HG03432 (cell line): Measurements from ENCODE around the gene CIRBP.

ENCODE experiments used
- ATAC-seq: cut with Tn5 transposase; IDR thresholded peaks from one replicate; pipeline ENCODE4 v1.9.1; 2021; ENCODE audit warnings: mild to moderate bottlenecking, moderate library complexity; ENCODE audit not compliant: unreplicated experiment

The CIRBP gene

GRCh38 chr19:1278074-1278473, 8.9 kb downstream of the CIRBP start:
- no peak for ATAC-seq

DNA sequence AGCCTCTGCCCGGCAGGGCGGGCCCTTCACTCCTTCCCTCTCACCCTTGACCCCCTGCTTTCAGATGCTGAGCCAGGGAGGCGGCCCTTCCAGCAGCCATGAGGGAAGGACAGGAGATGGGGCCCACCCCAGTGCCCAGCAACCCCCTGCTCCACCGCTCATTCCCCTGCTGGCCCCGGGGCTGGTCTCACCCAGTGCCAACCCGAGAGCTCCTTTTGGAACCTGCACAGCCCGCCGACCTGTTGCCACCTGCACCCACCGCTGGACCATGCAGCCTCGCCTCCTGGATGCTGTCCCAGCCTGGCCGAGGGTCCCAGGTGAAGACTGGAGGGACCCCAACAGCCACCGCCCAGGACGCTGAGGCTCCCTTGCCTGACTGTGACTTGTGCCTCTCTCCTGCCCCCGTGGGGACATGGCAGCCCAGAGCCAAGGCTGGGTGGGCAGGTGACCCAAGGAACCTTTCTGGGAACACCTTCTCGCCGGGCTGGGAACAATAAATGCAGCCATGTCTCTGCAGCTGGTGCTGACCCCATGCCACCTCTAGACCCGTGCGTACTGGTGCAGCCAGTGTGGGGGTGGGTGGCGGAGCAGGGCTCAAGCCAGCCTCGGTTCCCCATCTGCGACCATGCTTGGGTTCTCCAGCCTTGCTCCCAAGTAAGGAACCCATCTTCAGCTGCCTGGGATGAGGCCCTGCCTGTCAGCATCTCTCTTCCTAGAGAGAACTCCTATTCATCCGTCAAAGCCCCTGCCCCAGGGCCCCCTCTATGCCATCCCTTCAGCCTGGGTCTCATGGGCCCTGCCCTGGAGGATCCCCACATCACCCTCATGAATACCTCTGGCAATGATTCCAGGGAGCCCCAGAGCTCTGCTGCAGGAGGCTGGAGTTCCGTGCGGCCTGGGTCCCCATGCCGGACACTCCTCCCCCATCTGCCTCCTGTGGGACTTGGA, 9.9 kb downstream of the CIRBP start:
- no peak for ATAC-seq

GRCh38 chr19:1279782-1280341, 10.7 kb downstream of the CIRBP start:
- ATAC-seq = no peak

- ATAC-seq = no peak
Observed at GRCh38 chr19:1280636-1281568, 11.8 kb downstream of the CIRBP start.

DNA sequence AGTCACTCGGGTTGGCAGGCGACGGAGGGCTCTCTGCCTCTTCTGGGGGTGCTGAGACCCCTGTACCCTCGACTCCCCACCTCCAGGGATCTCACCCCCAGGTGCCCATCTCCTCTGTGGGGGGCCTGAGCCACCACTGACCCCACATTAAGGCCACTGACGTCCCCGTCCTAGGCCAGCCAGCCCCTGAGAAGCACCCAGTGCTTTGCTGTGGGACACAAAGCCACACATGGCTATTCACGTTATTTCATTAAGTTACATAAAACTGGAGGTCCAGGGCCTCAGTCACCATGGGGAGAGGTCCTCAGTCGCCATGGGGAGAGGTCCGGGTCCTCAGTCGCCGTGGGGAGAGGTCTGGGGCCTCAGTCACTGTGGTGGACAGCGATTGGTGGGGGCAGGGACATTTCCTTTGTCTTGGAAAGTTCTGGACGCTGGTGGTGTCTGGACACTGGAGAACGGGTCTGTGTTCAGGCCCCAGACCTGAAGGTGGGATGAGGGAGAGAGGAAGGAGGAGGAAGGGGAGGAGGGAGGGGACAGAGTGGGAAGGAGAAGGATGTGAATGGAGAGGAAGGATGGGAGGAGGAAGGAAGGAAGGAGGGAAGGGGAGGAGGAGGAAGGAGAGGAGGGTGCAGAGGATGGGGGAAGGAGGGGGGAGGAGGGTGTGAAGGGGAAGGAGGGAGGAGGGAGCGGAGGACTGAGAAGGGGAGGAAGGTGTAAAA, 12.6 kb downstream of the CIRBP start:
- ATAC-seq = no peak

GRCh38 chr19:1282588-1283206, 13.6 kb downstream of the CIRBP start:
- ATAC-seq = no peak

- no peak for ATAC-seq
Observed at GRCh38 chr19:1283207-1283916, 14.2 kb downstream of the CIRBP start.

GRCh38 chr19:1283917-1284292, 14.8 kb downstream of the CIRBP start:
- ATAC-seq = no peak

GRCh38 chr19:1284293-1284978, 15.3 kb downstream of the CIRBP start:
- ATAC-seq = no peak

- no peak for ATAC-seq
Observed at GRCh38 chr19:1284979-1285736, 16.0 kb downstream of the CIRBP start.

GRCh38 chr19:1285737-1286360, 16.7 kb downstream of the CIRBP start, which contains the start of gene EFNA2:
Gene EFNA2, plus strand, starts transcription at chr19:1285873. Its CDS starts 296 bp downstream, at chr19:1286169.
- no peak for ATAC-seq

GRCh38 chr19:1286487-1287353, 17.6 kb downstream of the CIRBP start:
- no peak for ATAC-seq

DNA sequence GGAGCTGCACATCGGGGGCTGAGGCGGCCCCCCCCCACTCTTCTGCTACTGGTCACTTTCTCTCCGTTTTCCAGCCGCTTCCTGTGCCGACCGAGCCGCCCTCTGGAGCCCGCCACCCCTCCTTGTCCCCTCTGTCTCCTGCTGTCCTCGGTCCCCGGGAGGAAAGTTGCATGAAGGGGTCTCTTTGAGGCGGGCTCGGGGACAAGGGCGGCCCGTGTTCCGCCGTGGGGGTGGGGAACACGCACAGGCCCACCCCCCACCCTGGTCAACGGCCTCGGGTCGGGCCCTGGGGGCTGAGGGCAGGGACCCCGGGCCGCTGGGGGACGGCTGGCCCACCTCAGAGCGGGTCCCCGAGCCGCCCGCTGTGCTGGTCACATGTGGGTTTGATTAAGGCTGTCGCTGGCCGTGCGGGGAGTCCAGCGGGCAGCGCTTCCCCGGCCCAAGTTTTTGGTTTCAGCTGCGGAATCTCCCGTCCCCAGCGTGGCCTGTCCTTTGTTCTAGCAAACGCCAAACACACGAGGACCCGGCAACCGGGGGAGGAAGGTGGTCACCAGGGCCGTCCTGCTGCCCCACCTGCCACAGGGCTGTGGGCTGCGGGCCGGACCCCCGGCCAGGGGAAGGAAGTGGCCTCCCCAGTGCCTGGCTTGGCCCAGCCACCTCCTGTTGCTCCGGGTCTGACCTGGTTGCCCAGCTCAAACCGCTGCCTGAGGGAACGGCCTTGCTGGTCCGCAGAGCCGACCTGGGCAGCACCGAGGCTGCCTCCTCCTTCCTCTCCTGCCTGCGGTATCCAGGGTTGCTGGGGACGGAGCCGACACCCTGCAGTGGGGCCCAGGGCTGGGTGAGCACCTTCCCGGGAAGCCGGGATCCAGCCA, 18.5 kb downstream of the CIRBP start:
- ATAC-seq = no peak

DNA sequence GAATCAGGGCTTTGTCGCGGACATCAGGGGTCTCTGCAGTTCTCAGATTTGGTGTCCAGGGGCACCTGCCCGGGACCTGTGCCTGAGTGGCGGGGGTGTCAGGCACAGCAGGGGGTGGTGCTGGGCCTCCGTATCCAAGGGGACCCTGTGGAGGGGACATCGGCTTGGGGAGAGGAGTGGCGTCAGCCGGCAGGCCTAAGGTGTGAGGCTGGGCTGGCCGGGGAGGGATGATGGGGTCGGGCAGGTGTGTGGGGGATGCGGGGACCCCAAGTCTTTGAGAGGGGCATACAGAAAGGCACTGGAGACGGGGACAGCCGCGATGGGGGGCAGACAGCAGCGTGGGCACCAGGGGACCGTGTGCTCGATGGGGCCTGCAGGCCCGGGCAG, 19.1 kb downstream of the CIRBP start:
- ATAC-seq = no peak

DNA sequence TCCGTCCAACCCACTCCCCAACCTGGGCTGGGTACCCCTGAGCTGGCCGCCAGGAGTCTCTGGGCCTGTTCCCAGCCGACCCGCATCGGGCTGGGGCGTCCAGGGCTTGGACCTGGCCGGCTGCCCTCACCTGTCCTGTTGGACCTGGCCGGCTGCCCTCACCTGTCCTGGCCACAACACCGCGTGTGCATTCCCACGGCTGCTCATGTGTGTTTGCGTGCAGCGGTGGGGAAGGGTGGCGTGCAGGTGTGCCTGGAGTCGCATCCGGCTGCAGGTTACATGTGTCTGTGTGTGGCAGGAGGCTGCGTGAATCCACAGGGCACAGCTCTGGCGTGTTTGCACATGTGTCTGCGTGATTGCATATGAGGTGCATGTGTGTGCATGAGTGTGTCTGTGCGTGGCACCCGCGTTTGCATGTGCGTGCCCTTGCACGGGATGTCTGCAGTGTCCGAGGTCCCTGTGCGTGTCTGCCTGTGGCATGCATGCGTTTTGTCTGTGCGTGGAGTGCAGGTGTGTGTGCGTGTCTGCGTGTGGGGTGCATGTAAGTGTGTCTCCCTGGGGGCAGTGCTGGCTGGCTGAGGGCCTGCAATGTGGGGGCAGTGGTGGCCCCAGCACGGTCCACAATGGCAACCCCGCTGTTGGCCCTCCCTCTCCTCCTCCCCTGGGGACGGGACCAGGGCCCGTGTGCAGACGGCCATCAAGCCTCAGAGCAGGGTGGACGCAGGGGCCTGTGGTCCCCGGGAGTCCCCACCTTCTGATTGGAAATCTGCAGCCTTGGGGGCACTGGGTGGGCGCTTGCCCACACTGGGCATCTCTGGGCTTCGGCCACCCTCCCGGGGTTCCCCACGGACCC, 19.9 kb downstream of the CIRBP start:
- no peak for ATAC-seq
